Heart left ventricle (tissue), 16 donors: ENCODE data around the gene MCU. TPM values are rescaled to one million over a fixed set of nuclear protein-coding genes. Genes with fewer than 3 reads are reported as not detected.
"Not testable (repeated sequence)": the region's sequence is repeated elsewhere in the genome, so short reads cannot be mapped to it uniquely, and the experiment has no call there.

Experiments used
- ATAC-seq, 4 donors: fragments of 200-7000 bp; cut with Tn5 transposase; one replicate each; pipeline ENCODE4 v1.9.1; 2020 to 2022; ENCODE audit warnings: moderate library complexity in 4 of 4, mild to moderate bottlenecking in 3 of 4, moderate number of reproducible peaks in 1 of 4
- DNase-seq, 5 donors: peaks; one replicate each; pipeline ENCODE4 v3.0.0-alpha.2; 2020
- H3K27ac ChIP-seq, 12 donors: fragments of 200-600 bp; sonication (generic) in 4 of 12; one replicate each; pipeline versions ENCODE4 v1.5.0 to v1.8.0; 2016 to 2022; ENCODE audit warnings: mild to moderate bottlenecking in 2 of 12
- H3K27me3 ChIP-seq, 9 donors: fragments of 200-600 bp; sonication (generic) in 2 of 9; one replicate each; pipeline versions ENCODE4 v1.5.1 to v1.8.0; 2016 to 2022; ENCODE audit warnings: mild to moderate bottlenecking in 3 of 9
- H3K36me3 ChIP-seq, 9 donors: fragments of 200-600 bp; sonication (generic) in 2 of 9; one replicate each; pipeline versions ENCODE4 v1.5.0 to v1.8.0; 2018 to 2022; ENCODE audit warnings: mild to moderate bottlenecking in 2 of 9
- H3K4me1 ChIP-seq, 12 donors: fragments of 200-600 bp; sonication (generic) in 4 of 12; one replicate each; pipeline versions ENCODE4 v1.5.0 to v1.8.0; 2016 to 2022; ENCODE audit warnings: mild to moderate bottlenecking in 3 of 12
- H3K4me3 ChIP-seq, 12 donors: fragments of 200-600 bp; sonication (generic) in 4 of 12; one replicate each; pipeline versions ENCODE4 v1.5.0 to v1.8.0; 2017 to 2022; ENCODE audit warnings: mild to moderate bottlenecking in 9 of 12, moderate library complexity in 4 of 12
- H3K9me3 ChIP-seq, 12 donors: fragments of 200-600 bp; sonication (generic) in 4 of 12; one replicate each; pipeline versions ENCODE4 v1.5.0 to v1.8.0; 2016 to 2022; ENCODE audit warnings: mild to moderate bottlenecking in 1 of 12
- CTCF ChIP-seq, 12 donors: fragments of 200-600 bp; sonication (generic) in 4 of 12; IDR thresholded peaks; one replicate each; pipeline versions ENCODE4 v1.5.0 to v1.8.0; 2018 to 2022; ENCODE audit warnings: antibody characterized with exemption in 12 of 12, mild to moderate bottlenecking in 5 of 12
- POLR2A ChIP-seq, 2 donors: fragments of 450-650 bp; IDR thresholded peaks; one replicate each; pipeline ENCODE4 v1.6.1; 2017; ENCODE audit warnings: antibody characterized with exemption in 2 of 2, mild to moderate bottlenecking in 2 of 2, moderate library complexity in 2 of 2
- WGBS, 4 donors: extraction: QIAGEN DNeasy Blood & Tissue Kit in 2 of 4; methylation state at CpG; one replicate each; pipeline versions ENCODE4 v1.1.5 to v1.1.7; 2013 to 2018; 5-methylcytosine and 5-hydroxymethylcytosine counted together
- intact Hi-C, 10 donors: fragments of 100-400 bp; cut with DNase I; formaldehyde crosslinking; loops; one replicate each; pipeline versions ENCODE4 v1.11.1 to v1.14.2; 2022
- polyA plus RNA-seq, 2 donors: library from polyadenylated mRNA; stranded (reverse); fragments of 200-250 nt; gene quantifications; one replicate each; pipeline ENCODE4 v1.2.3, GENCODE V29; 2013
- total RNA-seq, 9 donors: library from RNA; depleted of rRNA in 2 of 9; stranded (reverse); fragments of >200 nt in 2 of 9; fragmentation: NEBNext Ultra II Directional in 3 of 9; extraction: Animal tissue kit (Norgen Biotek cat#: 25700) in 3 of 9; gene quantifications; one replicate each; pipeline versions ENCODE4 v1.1.0 to v1.2.4, GENCODE V29; 2016 to 2023
- donor health status: ischemic (EF 13 %, LVEDD 7.1; RV severe dilation, severe dysfunction).
- donor health status: healthy with polysubstance abuse.
- donor health status: DM: no; HTN: yes; CAD: no.
- donor health status: DM: no; HTN: no; CAD: no.
- donor health status: ischemic (EF 25% LVEDD 6.9; RV normal size, moderate dysfunction).
- donor health status: ischemic (EF 25% LVEDD 5.7; RV mildly dilated, moderate dysfunction).
- donor health status: healthy.
- donor health status: DM: yes; HTN: yes; CAD: no.
- donor health status: ischemic (EF 35%, LVEDD 5.7; RV mildly dilated, moderate dysfunction).
- donor health status: nonischemic (EF 11% LVEDD 7.7; RV severe dilation, severe dysfunction).
- donor health status: DM: yes; HTN: yes; CAD: no.
- donor health status: PGD.
- donor health status: ischemic (EF 29% LVEDD 5.4; RV normal size, mild dysfunction).
- donor health status: nonischemic (EF 23%, LVEDD 6.1; RV moderate dilation, normal function).

Gene MCU
- total and polyA plus RNA-seq, 11 donors, result 11.4 to 16.9 (median 13.6) TPM

GRCh38 chr10:72679838-72680241 is 12.1 kb upstream of the MCU start:
- H3K4me1 ChIP-seq, result peaks cover 0 to 9% (median 0%) of the 10 kb centered on the region in 12 donors
- H3K27ac ChIP-seq, result no peak overlapping the region
- DNase-seq (no peak), ATAC-seq (no peak)
- intact Hi-C loops, result no loop called here
- no peak for TF ChIP-seq POLR2A (IDR thresholded peaks at IDR 0.05)
- TF ChIP-seq CTCF (IDR thresholded peaks at IDR 0.05), result no peak
- H3K27me3 ChIP-seq, result no peaks in the 10 kb centered on the region
- H3K36me3 ChIP-seq, result no peaks in the 10 kb centered on the region
- WGBS, 4 donors, result 89 to 94% (median 89%) methylated on average over 4 of the region's 4 CpGs
- H3K9me3 ChIP-seq, result no peaks in the 10 kb centered on the region
- H3K4me3 ChIP-seq, result no peak overlapping the region

- 63 to 67% (median 66%) methylated on average over 6 of the region's 6 CpGs for WGBS, 4 donors
Measured at GRCh38 chr10:72682638-72683037, 9.3 kb upstream of the MCU start.

GRCh38 chr10:72685264-72685921 is 6.5 kb upstream of the MCU start:
- Histone ChIP-seq H3K27ac (no peak overlapping the region), H3K27me3 (no peaks in the 10 kb centered on the region), H3K4me3 (no peak overlapping the region), H3K4me1 (no peaks in the 10 kb centered on the region), H3K36me3 (no peaks in the 10 kb centered on the region), H3K9me3 (no peaks in the 10 kb centered on the region)
- WGBS, 4 donors, result 62 to 68% (median 67%) methylated on average over 7 of the region's 7 CpGs
- TF ChIP-seq POLR2A (IDR thresholded peaks at IDR 0.05) (no peak), CTCF (IDR thresholded peaks at IDR 0.05) (no peak)
- no peak for DNase-seq
- peak in 2 of 4 donors; percentile 42 to 61 for ATAC-seq
- intact Hi-C loops, result no loop called here

More at GRCh38 chr10:72682638-72683037, 9.3 kb upstream of the MCU start:
- intact Hi-C loops, result no loop called here
- no peaks in the 10 kb centered on the region for H3K9me3 ChIP-seq
- ATAC-seq (no peak), DNase-seq (no peak)
- TF ChIP-seq POLR2A (IDR thresholded peaks at IDR 0.05), result no peak
- TF ChIP-seq CTCF (IDR thresholded peaks at IDR 0.05), result no peak
- H3K36me3 ChIP-seq, result no peaks in the 10 kb centered on the region
- H3K27me3 ChIP-seq, result no peaks in the 10 kb centered on the region
- no peak overlapping the region for H3K4me3 ChIP-seq
- H3K4me1 ChIP-seq, result no peaks in the 10 kb centered on the region
- H3K27ac ChIP-seq, result no peak overlapping the region

GRCh38 chr10:72686430-72686829 is 5.5 kb upstream of the MCU start:
- DNase-seq, ATAC-seq, H3K4me1 ChIP-seq, H3K4me3 ChIP-seq, H3K36me3 ChIP-seq, intact Hi-C loops, H3K27ac ChIP-seq, H3K27me3 ChIP-seq, H3K9me3 ChIP-seq: not testable (repeated sequence)
- WGBS, 4 donors, result 92 to 97% (median 95%) methylated on average over 8 of the region's 8 CpGs

GRCh38 chr10:72687035-72687434 is 4.9 kb upstream of the MCU start:
- intact Hi-C loops, result no loop called here
- Histone ChIP-seq H3K27ac (no peak overlapping the region), H3K4me3 (no peak overlapping the region), H3K27me3 (no peaks in the 10 kb centered on the region), H3K9me3 (no peaks in the 10 kb centered on the region), H3K36me3 (no peaks in the 10 kb centered on the region), H3K4me1 (peaks cover 0 to 6% (median 1%) of the 10 kb centered on the region in 12 donors)
- no peak for TF ChIP-seq POLR2A (IDR thresholded peaks at IDR 0.05)
- no peak for TF ChIP-seq CTCF (IDR thresholded peaks at IDR 0.05)
- 76 to 81% (median 79%) methylated on average over 6 of the region's 6 CpGs for WGBS, 4 donors
- DNase-seq, result no peak
- no peak for ATAC-seq
